OCI-LY3 (cell line): ENCODE results near the gene CAPN1.

Experiments
- EZH2phosphoT487 ChIP-seq: fragments of 200-600 bp; shearing (Covaris generic); IDR thresholded peaks from 2 replicates; pipeline ENCODE4 v1.6.1; 2018; ENCODE audit warnings: antibody characterized with exemption, mixed run types, low read depth
- TF ChIP-seq, protein P1 (sequence below): fragments of 200-600, 300-600 bp; sonication (generic); IDR thresholded peaks from 2 replicates; pipeline ENCODE4 v1.5.1; 2014; ENCODE audit warnings: antibody characterized with exemption, low read length, low read depth

DNA sequence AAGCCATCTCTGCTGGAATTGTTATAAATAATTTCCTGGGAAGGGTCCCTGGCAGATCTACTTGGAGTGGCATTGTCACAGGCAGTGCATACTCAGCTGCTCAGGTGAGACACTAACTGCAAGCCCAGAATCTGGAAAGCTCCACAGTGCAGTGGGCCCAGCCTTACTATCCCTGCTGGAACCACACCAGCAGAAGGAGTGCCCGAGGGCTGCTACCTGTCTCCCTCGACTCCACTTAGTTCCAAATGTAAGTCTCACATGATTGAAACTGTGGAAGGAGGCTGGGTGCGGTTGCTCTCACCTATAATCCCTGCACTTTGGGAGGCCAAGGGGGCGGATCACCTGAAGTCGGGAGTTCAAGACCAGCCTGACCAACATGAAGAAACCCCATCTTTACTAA lies 33.1 kb upstream of the CAPN1 start:
- TF ChIP-seq, protein P1, sequence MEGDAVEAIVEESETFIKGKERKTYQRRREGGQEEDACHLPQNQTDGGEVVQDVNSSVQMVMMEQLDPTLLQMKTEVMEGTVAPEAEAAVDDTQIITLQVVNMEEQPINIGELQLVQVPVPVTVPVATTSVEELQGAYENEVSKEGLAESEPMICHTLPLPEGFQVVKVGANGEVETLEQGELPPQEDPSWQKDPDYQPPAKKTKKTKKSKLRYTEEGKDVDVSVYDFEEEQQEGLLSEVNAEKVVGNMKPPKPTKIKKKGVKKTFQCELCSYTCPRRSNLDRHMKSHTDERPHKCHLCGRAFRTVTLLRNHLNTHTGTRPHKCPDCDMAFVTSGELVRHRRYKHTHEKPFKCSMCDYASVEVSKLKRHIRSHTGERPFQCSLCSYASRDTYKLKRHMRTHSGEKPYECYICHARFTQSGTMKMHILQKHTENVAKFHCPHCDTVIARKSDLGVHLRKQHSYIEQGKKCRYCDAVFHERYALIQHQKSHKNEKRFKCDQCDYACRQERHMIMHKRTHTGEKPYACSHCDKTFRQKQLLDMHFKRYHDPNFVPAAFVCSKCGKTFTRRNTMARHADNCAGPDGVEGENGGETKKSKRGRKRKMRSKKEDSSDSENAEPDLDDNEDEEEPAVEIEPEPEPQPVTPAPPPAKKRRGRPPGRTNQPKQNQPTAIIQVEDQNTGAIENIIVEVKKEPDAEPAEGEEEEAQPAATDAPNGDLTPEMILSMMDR, result no peak
- TF ChIP-seq EZH2phosphoT487, result no peak
